DMS153 treated with DMSO at 0.1 percent for 48 hours (cell line): ENCODE data around the gene COX19.

Source experiments
- DNase-seq: peaks from one replicate; lab custom pipeline; 2025; ENCODE audit not compliant: unreplicated experiment; lab: John Stamatoyannopoulos, UW

The COX19 gene

GRCh38 chr7:979886-980571, 4.7 kb upstream of the COX19 start:
- no peak for DNase-seq

- no peak for DNase-seq
Measured at GRCh38 chr7:979151-979550, 3.8 kb upstream of the COX19 start.

DNA sequence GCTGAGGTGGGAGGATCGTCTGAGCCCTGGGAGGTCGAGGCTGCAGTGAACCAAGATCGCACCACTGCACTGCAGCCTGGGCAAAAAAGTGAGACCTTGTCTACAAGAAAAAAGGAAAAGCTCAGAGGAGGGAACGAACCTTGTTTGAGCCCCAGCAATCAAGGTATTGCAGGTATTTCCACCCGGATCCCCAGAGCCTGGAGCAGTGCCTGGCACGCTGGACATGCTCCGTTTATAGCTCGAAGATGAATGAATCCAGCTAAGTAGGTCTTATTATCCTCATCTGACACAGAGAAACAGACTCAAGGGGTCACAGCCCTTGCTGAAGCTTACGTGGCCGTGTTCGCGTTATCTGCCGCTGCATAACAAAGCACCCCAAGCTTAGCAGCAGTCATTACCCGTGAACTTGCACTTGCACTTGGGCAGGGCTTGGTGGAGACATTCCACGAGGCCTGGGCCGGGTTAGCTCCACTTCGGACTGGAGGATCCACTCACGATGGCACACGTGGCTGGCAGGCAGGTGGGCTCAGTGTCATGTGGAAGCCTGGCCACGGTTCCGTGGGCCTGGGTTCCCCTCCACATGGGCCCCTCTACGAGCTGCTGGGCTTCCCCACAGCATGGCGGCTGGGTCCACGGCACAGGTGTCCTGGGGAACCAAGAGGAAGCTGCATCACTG, 3.2 kb upstream of the COX19 start:
- DNase-seq, result no peak

DNA sequence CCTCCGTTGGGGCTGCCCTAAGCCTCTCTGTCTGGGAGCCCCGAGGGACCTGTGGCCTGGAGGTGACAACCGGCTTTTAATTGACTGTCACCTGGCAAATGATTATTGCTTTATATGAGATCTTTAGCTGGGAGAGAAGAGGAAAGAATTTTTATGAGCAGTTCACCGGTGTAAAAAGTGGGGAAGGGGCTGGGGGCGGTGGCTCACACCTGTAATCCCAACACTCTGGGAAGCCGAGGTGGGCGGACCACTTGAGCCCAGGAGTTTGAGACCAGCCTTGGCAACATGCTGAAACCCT, 2.6 kb upstream of the COX19 start:
- no peak for DNase-seq

- DNase-seq, result peak; percentile 43
Measured at GRCh38 chr7:977326-978048, 2.1 kb upstream of the COX19 start.

DNA sequence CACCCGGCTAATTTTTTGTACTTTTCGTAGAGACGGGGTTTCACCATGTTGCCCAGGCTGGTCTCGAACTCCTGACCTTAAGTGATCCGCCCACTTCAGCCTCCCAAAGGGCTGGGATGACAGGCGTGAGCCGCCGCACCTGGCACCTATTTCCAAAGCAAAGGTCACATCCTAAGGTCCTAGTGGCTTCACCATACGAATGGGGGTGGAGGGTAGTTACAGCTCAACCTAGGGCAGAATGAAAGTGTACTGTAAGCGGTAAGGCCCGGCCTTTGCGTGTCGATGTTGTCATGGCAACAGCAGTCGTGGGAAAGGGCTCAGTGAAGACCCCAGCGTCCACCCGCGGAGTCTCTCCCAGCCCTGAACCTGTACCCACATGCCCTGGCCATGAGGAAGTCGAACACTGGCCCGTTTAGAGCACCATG, 1.6 kb upstream of the COX19 start:
- DNase-seq, result no peak

DNA sequence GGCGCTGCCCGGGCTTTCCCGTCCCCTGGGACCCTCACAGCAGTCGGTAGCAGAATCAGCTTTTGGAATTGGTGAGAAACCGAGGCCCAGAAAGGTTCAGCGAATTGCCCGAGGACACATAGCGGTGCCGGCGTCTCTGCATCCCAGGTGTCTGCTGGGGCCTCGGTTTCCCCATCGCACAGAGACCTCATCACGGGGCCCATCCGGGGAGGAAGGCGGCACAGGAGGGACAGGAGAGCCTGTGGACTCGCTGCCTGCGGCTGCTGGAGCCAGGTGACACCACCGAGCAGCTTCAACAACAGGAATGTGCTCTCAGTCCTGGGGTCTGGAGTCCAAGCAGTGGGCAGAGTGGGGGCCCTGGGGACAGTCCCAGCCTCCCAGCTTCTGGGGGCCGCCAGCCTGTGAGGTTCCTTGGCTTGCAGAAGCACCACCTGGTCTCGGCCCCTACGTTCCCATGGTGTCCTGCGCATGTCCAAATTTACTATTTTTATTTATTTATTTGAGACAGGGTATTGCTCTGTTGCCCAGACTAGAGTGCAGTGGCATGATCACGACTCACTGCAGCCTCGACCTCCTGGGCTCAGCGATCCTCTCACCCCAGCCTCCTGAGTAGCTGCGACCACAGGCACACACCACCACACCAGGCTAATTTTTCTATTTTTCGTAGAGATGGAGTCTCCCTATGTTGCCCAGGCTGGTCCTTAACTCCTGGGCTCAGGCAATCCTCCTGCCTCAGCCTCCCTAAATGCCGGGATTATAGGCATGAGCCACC, 539 bp upstream of the COX19 start:
- no peak for DNase-seq

- DNase-seq, result no peak
Measured at GRCh38 chr7:974172-974571, 1.2 kb downstream of the COX19 start.

- DNase-seq, result no peak
Measured at GRCh38 chr7:973312-973711, 2.0 kb downstream of the COX19 start.

DNA sequence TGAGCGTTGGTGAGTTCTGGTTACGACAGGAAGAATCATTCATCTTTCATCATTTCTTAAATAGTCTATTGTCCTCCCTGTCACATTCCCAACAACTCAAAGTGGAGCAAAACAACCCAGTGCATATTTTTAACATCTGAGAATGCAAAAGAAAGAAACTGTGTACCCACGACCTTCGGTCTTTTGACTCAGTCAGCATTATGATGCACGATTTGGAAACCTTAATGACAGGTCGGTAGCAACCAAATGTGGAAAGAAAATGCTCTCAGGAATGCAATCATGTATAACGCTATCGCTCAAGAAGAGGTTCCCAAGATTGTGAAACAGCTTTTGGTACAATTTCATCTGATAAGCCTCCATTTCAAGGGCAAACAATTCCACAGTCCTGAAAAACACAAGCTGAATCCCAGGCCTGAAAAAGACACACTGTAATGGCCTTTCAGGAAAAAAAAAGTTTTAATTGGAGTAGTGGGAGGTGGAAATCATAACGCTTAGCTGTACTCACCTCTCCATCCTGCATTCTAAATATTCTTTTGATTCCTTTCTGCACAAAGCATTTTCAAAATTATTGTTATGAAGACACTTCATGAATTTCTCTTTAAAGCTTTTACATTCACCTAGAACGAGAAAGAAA, 2.6 kb downstream of the COX19 start:
- DNase-seq, result no peak

DNA sequence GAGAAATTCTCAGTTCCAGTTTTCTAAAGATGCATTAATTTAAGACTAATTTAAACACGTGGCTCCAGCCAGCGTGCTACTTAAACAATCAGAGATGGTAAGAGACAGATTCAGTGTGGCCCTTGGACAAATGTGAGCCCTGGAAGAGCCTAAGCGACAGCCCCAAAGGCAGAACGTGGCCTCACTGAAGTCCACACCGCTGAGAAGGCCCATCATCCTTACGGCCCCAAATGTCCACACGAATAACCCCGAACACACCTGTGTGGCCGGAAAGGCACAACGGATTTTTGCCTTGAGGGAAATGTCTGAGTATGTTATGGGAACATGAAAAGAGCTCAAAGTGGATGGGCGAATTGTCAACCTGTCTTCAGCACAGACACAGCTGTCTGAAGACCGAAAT, 3.2 kb downstream of the COX19 start:
- DNase-seq, result no peak

DNA sequence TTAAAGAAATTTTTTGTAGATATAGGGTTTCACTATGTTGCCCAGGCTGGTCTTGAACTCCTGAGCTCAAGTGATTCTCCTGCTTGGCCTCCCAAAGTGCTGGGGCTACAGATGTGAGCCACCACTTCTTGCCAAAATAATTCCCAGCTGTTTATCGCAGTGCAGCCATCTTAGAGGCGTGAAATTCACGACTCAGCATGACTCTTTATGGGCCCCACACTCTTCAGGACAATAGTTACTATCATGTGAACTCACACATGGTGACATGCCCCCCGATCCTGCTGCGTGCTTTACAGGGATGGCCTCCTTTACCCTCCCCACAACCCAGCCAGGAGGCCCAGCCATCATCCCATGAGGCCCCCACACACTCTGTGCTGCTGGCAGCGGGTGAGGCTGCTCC, 4.6 kb downstream of the COX19 start:
- DNase-seq, result no peak

- DNase-seq, result no peak
Measured at GRCh38 chr7:969403-969802, 5.9 kb downstream of the COX19 start.

GRCh38 chr7:968205-969105, 6.9 kb downstream of the COX19 start:
- no peak for DNase-seq

DNA sequence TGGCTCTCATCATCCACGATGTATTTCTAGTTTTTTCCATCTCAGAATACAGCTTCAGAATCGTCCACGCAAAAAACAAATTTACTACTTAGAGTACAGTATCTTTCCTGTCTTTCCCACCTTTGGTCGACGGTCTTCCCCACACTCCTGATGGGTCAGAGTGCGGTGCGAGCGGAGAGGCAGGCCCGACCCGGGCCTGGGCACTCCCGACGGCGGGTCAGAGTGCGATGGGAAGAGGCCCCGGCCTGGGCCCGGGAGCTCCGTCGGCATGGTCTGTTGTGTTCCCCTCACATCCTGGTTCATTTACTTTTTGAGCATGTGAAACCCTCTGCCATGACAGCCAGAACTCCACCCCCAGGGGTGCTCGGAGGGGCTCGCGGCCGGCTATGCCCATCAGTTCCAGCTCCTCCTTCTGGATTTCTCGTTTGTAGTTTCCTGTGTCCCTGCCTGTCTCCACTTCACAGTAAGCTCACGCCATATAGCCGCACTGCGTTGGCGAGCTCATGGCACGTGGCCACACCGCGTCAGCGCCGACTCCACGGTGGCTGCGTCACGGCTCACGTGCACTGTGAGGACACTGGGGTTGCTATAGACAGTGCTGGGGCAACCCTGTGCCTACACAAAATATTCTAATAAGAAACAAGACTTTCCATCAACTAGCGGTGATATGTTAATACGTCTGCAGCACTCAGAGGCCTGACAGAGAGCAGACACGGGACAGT, 7.8 kb downstream of the COX19 start:
- DNase-seq, result no peak

DNA sequence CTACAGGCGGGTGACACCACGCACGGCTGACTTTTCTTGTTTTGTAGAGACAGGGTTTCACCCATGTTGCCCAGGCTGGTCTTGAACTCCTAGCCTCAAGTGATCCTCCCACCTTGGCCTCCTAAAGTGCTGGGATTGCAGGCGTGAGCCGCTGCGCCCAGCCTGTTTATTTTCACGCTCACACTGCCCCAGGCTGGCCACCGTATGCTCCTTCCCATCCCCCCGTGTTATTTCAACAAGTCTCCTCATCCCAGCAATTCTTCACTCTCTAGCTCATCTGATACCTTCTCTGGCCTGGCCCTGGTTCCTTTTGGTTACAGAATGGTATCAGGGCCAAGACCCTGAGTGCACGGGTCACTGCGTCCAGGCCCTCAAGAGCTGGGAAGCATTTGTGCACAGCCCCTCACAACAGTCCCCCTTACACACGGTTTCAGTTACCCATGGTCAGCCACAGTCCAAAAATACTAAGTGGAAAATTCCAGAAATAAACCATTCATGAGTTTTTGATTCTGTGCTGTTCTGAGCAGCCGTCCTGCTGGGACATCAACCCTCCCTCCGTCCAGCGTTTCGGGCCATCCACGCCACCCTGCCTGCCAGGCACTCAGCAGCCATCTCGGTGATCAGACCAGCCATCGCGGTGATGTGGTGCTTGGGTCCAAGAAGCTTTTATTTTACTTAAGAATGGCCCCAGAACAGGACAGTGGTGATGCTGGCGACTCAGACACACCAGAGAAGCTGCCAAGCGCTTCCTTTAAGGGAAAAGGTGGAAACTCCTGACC, 8.9 kb downstream of the COX19 start:
- DNase-seq, result no peak

GRCh38 chr7:964401-965231, 10.7 kb downstream of the COX19 start:
- DNase-seq, result no peak
